Ectodermal cell (in vitro differentiated cells): Measurements from ENCODE around the gene EPHB2.
"Not testable (repeated sequence)": the region's sequence is repeated elsewhere in the genome, so short reads cannot be mapped to it uniquely, and the experiment has no call there.

Experiments
- H3K27ac ChIP-seq: 2 replicates; pipeline ENCODE4 v1.7.0; 2013; ENCODE audit warnings: mild to moderate bottlenecking, low read depth, low read length; ENCODE audit not compliant: insufficient read depth, poor library complexity, severe bottlenecking
- H3K27me3 ChIP-seq: 2 replicates; pipeline ENCODE4 v1.7.0; 2013; ENCODE audit warnings: mild to moderate bottlenecking, low read length; ENCODE audit not compliant: insufficient read depth, control insufficient read depth, poor library complexity, severe bottlenecking
- H3K36me3 ChIP-seq: one replicate; pipeline ENCODE4 v1.7.0; 2013; ENCODE audit warnings: low read length; ENCODE audit not compliant: control insufficient read depth, insufficient read depth
- H3K4me1 ChIP-seq: one replicate; pipeline ENCODE4 v1.7.0; 2013; ENCODE audit warnings: low read length; ENCODE audit not compliant: control insufficient read depth, insufficient read depth
- H3K4me3 ChIP-seq: 2 replicates; pipeline ENCODE4 v1.7.0; 2013; ENCODE audit warnings: low read depth, low read length, control low read depth; ENCODE audit not compliant: insufficient read depth
- H3K9me3 ChIP-seq: 2 replicates; pipeline ENCODE4 v1.7.0; 2013; ENCODE audit warnings: mild to moderate bottlenecking, low read length, moderate library complexity; ENCODE audit not compliant: control insufficient read depth
- WGBS, 2 experiments: methylation state at CpG; one replicate each; pipeline ENCODE4 v1.1.7; 2013; ENCODE audit warnings: missing lambda C conversion rate in 2 of 2; 5-methylcytosine and 5-hydroxymethylcytosine counted together

Gene EPHB2

DNA sequence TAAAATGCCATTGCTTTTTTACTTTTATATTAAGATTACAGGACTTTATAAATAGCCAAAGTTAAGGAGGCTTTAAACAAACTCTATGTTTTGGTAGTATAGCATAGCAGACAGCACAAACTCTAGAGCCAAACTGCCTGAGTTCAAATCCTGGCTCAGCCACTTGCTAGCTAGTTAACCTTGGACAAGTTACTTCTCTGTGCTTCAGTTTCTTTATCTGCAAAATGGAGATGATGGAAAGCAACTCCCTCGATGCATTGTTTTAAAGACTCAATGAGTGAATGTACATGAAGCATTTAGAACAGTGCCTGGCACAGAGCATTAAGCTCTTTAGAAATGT, 36.3 kb upstream of the EPHB2 start:
- no peaks in the 10 kb centered on the region for H3K36me3 ChIP-seq
- WGBS, 2 experiments, result 60 to 67% methylated on average over 1 of the region's 1 CpG
- no peaks in the 10 kb centered on the region for H3K9me3 ChIP-seq
- no peak overlapping the region for H3K4me3 ChIP-seq
- H3K27ac ChIP-seq, result no peak overlapping the region
- peaks cover 23% of the 10 kb centered on the region for H3K4me1 ChIP-seq
- no peaks in the 10 kb centered on the region for H3K27me3 ChIP-seq

DNA sequence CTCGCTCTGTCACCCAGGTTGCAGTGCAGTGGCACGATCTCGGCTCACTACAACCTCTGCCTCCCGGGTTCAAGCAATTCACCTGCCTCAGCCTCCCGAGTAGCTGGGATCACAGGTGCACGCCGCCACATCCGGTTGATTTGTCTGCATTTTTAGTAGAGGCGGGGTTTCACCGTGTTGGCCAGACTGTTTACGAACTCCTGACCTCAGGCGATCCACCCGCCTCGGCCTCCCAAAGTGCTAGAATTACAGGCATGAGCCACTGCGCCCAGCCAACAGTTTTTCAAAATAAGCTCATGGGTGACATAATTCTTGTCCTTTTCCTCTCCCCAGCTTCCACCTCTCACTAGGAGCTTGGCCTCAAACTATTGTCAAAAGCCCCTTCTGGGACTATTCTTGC, 34.5 kb upstream of the EPHB2 start:
- H3K9me3 ChIP-seq, H3K27me3 ChIP-seq, H3K36me3 ChIP-seq, H3K4me3 ChIP-seq, H3K27ac ChIP-seq: not testable (repeated sequence)
- H3K4me1 ChIP-seq, result peaks cover 26% of the 10 kb centered on the region
- 92 to 94% methylated on average over 15 of the region's 15 CpGs for WGBS, 2 experiments

DNA sequence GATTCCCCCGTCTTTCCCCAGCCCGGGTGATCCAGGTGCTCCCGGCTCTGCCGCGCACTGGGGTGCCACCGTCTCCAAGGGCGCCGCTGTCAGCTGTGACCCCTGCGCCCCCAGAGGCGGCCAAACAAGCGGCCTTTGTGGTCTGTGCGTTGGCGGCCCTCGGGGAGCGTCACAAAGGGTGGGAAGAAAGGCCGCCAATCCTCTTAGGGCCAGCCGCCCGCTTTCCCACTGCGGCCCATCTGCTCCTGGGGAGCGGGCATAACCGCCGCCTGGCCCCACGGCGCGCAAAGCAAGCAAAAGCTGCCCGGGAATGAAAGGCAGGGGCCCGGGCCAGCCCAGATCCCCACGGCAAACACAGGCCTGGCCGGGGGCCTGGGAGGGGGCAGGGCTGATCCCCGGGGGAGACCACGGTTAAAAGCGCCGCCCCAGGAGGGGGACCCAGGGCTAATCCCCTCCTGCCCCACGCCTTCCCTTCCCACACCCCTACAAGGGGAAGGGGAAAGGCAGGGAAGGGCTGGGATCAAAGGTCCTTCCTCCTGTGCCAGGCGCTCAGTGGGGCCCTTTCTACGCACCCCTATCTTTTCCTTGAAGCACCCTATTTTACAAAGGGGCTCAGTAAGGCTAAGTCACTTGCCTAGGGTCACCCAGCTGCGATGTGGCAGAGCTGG, 33.6 kb upstream of the EPHB2 start:
- WGBS, 2 experiments, result 74 to 80% methylated on average over 37 of the region's 37 CpGs
- H3K27ac ChIP-seq, result no peak overlapping the region
- H3K4me1 ChIP-seq, result peaks cover 26% of the 10 kb centered on the region
- H3K4me3 ChIP-seq, result no peak overlapping the region
- no peaks in the 10 kb centered on the region for H3K36me3 ChIP-seq
- H3K9me3 ChIP-seq, result no peaks in the 10 kb centered on the region
- no peaks in the 10 kb centered on the region for H3K27me3 ChIP-seq

DNA sequence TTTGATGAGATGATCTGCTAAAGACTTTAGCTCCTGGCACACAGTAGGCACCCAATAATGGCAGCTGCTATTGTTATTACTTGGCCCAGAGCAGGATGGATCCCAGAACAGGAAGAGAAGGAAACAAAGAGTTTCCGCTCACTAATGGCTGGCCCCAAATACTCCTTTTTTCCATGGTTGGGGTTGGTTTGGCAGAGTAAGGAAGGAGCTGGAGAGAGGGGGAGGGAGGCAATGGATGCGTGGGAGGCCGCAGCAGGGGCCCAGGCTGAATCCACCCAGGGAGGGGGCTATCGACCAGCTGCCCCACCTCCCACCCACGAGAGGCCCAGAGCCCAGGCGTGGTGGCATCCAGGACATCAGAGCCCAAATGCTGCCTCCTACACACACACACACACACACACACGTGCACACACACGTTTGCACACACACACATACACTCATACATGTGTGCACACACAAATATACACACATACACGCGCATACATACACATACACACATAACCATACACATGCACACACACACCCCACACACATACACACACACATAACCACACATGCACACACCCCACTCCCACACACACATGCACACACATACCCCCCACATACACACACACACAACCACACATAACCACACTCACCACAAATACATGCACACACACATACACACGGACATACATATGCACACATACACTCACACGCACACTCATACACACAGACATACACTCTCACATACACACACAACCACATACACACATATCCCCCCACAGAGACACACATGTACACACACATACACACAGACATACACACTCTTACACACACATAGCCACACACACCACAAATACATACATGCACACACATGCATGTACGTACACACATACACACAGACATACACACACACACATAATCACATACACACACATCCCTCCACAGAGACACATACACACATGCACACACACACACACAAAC, 32.4 kb upstream of the EPHB2 start:
- peaks cover 21% of the 10 kb centered on the region for H3K4me1 ChIP-seq
- no peak overlapping the region for H3K27ac ChIP-seq
- H3K4me3 ChIP-seq, result no peak overlapping the region
- H3K36me3 ChIP-seq, result no peaks in the 10 kb centered on the region
- WGBS, 2 experiments, result 87% methylated on average over 13 of the region's 13 CpGs
- H3K27me3 ChIP-seq, result no peaks in the 10 kb centered on the region
- H3K9me3 ChIP-seq, result no peaks in the 10 kb centered on the region

DNA sequence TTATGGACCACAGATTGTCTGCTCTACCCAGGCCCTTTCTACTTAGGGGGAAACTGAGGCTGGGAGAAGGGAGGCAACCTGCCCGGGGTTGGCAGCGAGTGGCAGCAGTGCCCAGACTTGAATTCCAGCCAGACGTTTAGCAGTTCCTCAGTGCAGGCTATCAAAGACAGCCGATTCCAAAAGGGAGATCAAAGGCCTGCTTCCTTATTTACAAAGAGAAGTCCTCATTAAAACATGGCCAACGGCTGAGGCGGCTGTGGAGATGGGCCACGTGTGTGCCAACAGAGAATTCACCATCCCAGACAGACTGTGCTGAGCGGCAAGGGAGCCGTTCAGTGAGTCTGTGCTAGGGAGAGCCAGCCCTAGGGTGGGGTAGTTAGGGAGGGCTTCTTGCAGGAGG, 29.9 kb upstream of the EPHB2 start:
- Histone ChIP-seq H3K4me1 (peaks cover 28% of the 10 kb centered on the region), H3K36me3 (no peaks in the 10 kb centered on the region), H3K27me3 (no peaks in the 10 kb centered on the region), H3K27ac (no peak overlapping the region), H3K4me3 (no peak overlapping the region), H3K9me3 (no peaks in the 10 kb centered on the region)
- 87 to 90% methylated on average over 9 of the region's 9 CpGs for WGBS, 2 experiments

DNA sequence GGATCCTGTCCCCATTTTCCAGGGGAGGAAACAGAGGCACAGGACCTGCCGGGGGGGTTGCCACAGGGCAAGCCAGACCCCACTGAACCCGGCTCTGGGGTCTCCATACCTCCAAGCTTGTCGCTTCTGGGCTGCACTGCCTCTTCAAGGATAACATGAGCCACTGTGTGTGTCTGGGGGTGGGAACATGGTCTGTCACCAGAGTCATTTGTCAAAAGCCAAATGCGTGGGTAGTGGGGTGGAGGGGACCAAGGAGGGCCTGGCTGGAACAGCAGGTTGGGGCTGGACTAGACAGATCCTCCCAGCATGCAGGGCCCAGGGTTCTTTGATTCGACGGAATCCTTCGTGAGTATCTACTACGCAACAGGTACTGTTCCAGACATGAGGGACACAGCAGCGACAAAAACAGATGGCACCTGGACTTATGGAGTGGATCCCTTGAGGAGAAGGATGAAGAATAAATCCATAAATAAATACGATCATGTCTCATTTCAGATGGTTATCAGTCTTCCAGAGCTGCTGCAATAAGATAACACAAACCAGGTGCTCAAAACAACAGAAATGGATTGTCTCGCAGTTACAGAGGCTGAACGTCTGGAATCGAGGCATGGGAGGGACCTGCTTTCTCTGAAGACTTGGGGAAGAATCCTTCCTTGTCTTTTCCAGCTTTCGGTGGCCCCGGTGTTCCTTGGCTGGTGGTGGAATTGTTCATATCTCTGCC, 28.9 kb upstream of the EPHB2 start:
- peaks cover 32% of the 10 kb centered on the region for H3K4me1 ChIP-seq
- H3K9me3 ChIP-seq, result no peaks in the 10 kb centered on the region
- H3K27me3 ChIP-seq, result no peaks in the 10 kb centered on the region
- no peak overlapping the region for H3K27ac ChIP-seq
- 93 to 94% methylated on average over 15 of the region's 15 CpGs for WGBS, 2 experiments
- no peak overlapping the region for H3K4me3 ChIP-seq
- H3K36me3 ChIP-seq, result no peaks in the 10 kb centered on the region

DNA sequence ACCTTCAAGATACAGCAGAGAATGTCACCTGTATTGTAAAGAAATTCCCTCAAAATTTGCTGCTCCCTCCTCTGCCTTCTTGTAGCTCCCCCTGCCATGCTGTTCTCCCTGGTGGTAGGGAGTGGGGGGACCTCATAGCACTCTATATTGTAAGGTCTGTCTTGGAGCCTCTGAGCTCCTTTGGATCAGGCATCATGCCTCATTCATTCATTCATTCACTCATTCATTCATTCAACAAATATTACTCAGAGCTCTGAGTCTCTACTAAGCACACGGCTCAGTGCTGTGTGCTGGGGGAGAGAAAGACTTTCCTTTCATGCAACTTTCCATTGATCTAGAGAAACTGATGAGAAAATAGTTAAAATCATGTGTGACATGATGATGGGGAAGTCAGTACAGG, 27.1 kb upstream of the EPHB2 start:
- no peak overlapping the region for H3K4me3 ChIP-seq
- WGBS, 2 experiments, result 100% methylated on average over 1 of the region's 1 CpG

DNA sequence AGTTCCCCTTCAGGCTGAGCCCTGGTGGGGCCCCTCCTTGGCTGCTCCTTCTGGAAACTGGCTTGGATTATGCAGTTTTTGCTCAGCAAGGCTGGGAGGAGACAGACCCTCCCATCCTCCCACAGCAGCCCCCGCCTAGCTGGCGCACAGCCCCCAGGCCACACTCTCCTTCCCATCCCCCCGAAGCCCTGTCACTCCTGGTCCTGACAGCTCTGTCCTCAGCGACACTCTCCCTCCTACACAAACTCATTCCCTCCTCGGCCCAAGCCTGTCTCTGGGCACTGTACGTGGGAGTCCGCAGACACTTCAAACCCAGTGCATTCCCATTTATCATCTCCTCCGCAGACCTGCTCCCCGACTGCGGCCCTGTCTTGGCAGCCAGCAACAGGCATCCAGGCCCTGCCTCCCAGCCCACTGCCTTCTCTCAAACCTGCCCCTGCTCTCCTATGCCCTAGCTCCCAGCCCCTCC, 25.0 kb upstream of the EPHB2 start:
- no peaks in the 10 kb centered on the region for H3K36me3 ChIP-seq
- 63 to 70% methylated on average over 10 of the region's 10 CpGs for WGBS, 2 experiments
- no peaks in the 10 kb centered on the region for H3K9me3 ChIP-seq
- no peak overlapping the region for H3K27ac ChIP-seq
- peaks cover 16% of the 10 kb centered on the region for H3K4me1 ChIP-seq
- no peak overlapping the region for H3K4me3 ChIP-seq
- H3K27me3 ChIP-seq, result no peaks in the 10 kb centered on the region

More for the DNA sequence above, 27.1 kb upstream of the EPHB2 start:
- H3K27ac ChIP-seq, result no peak overlapping the region
- H3K4me1 ChIP-seq, result peaks cover 20% of the 10 kb centered on the region
- H3K27me3 ChIP-seq, result no peaks in the 10 kb centered on the region
- no peaks in the 10 kb centered on the region for H3K36me3 ChIP-seq
- no peaks in the 10 kb centered on the region for H3K9me3 ChIP-seq

DNA sequence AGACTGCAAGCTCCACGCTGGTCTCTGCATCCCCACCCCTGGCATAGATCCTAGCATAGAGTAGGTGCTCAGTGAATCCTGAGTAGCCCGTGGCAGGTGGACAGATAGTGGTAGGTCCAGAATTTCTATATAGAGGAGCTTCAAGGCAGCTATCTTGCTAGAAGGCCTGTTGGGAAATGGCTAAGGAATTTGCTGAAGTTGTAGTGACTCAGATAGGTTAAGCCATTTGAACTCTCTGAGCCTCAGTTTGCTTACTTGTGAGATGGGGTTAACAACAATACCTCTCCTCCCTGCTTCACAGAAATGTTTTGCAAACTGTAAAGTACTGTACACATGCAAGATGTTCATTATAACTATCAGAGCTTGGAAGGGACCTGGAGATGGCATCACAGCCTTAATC, 23.4 kb upstream of the EPHB2 start:
- Histone ChIP-seq H3K9me3 (no peaks in the 10 kb centered on the region), H3K4me3 (no peak overlapping the region), H3K36me3 (no peaks in the 10 kb centered on the region), H3K27me3 (no peaks in the 10 kb centered on the region), H3K4me1 (peaks cover 16% of the 10 kb centered on the region), H3K27ac (no peak overlapping the region)
- WGBS, 2 experiments, result 94 to 96% methylated on average over 2 of the region's 2 CpGs

DNA sequence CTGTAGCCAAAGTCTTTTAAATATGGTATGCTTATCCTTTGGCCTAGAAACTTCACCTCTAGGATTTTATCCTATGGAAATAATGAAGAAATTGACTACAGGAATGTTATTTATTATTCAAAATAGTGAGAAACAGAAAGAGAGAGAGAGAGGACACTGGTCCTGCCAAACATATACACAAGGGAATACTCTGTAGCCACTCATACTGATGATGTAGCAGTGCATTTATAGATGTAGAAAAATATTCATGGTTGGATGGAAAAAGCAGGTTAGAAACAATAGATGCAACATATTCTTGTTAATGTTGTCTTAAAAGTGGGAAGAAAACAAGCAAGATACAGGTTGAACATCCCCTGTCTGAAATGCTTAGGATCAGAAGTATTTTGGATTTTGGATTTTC, 22.2 kb upstream of the EPHB2 start:
- H3K4me1 ChIP-seq, result peaks cover 16% of the 10 kb centered on the region
- H3K9me3 ChIP-seq, result no peaks in the 10 kb centered on the region
- no peaks in the 10 kb centered on the region for H3K27me3 ChIP-seq
- H3K36me3 ChIP-seq, result no peaks in the 10 kb centered on the region
- H3K27ac ChIP-seq, result no peak overlapping the region
- no peak overlapping the region for H3K4me3 ChIP-seq
